ENCODE measurements around the gene HOXA1.
A peak's percentile ranks its signal among the peaks of the same experiment; 100 is the strongest.

Gene HOXA1

GRCh38 chr7:27115221-27116026 lies 19.6 kb upstream of the HOXA1 start (continued):
- TF ChIP-seq, protein P1, sequence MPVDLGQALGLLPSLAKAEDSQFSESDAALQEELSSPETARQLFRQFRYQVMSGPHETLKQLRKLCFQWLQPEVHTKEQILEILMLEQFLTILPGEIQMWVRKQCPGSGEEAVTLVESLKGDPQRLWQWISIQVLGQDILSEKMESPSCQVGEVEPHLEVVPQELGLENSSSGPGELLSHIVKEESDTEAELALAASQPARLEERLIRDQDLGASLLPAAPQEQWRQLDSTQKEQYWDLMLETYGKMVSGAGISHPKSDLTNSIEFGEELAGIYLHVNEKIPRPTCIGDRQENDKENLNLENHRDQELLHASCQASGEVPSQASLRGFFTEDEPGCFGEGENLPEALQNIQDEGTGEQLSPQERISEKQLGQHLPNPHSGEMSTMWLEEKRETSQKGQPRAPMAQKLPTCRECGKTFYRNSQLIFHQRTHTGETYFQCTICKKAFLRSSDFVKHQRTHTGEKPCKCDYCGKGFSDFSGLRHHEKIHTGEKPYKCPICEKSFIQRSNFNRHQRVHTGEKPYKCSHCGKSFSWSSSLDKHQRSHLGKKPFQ (tag by site-specific recombination; IDR thresholded peaks at IDR 0.05): peak; percentile 72
- TF ChIP-seq ZNF26 (tag by site-specific recombination; IDR thresholded peaks at IDR 0.05): no peak
- TF ChIP-seq ZNF488 (tag by site-specific recombination; IDR thresholded peaks at IDR 0.05): peak; percentile 78; the same call in 1 of the 2 replicates
- TF ChIP-seq GLI2 (tag by site-specific recombination; IDR thresholded peaks at IDR 0.05; ENCODE audit: borderline replicate concordance, low read depth): peak; percentile 82; the same call in 1 of the 2 replicates
- TF ChIP-seq WT1 (tag by site-specific recombination; IDR thresholded peaks at IDR 0.05): peak; percentile 84
- no peak for TF ChIP-seq ZNF239 (tag by site-specific recombination; IDR thresholded peaks at IDR 0.05)
- peak; percentile 34; the same call in 1 of the 2 replicates for TF ChIP-seq ZBTB48 (tag by site-specific recombination; IDR thresholded peaks at IDR 0.05)
- TF ChIP-seq ZNF302 (tag by site-specific recombination; IDR thresholded peaks at IDR 0.05; ENCODE audit: low read depth): no peak
- peak; percentile 42; the same call in 1 of the 2 replicates for TF ChIP-seq ZBTB17 (tag by site-specific recombination; IDR thresholded peaks at IDR 0.05)
- TF ChIP-seq MEIS1 (CRISPR knock-in tag; IDR thresholded peaks at IDR 0.05; ENCODE audit: borderline replicate concordance): peak; percentile 92
- peak; percentile 74 for TF ChIP-seq GLIS1 (tag by site-specific recombination; IDR thresholded peaks at IDR 0.05)
- no peak for TF ChIP-seq ZNF571 (tag by site-specific recombination; IDR thresholded peaks at IDR 0.05)
- no peak for TF ChIP-seq ZNF175 (tag by site-specific recombination; IDR thresholded peaks at IDR 0.05)
- TF ChIP-seq ZEB2 (tag by site-specific recombination; IDR thresholded peaks at IDR 0.05): peak; percentile 80
- TF ChIP-seq PRDM1 (tag by site-specific recombination; IDR thresholded peaks at IDR 0.05): peak; percentile 85
- TF ChIP-seq ZBTB6 (tag by site-specific recombination; IDR thresholded peaks at IDR 0.05): no peak
- TF ChIP-seq ZNF768 (tag by site-specific recombination; IDR thresholded peaks at IDR 0.05): no peak
- TF ChIP-seq, protein P2, sequence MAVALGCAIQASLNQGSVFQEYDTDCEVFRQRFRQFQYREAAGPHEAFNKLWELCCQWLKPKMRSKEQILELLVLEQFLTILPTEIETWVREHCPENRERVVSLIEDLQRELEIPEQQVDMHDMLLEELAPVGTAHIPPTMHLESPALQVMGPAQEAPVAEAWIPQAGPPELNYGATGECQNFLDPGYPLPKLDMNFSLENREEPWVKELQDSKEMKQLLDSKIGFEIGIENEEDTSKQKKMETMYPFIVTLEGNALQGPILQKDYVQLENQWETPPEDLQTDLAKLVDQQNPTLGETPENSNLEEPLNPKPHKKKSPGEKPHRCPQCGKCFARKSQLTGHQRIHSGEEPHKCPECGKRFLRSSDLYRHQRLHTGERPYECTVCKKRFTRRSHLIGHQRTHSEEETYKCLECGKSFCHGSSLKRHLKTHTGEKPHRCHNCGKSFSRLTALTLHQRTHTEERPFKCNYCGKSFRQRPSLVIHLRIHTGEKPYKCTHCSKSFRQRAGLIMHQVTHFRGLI (tag by site-specific recombination; IDR thresholded peaks at IDR 0.05): no peak; the same call in 1 of the 2 replicates
- peak; percentile 48 for TF ChIP-seq ZBTB10 (tag by site-specific recombination; IDR thresholded peaks at IDR 0.05)
- TF ChIP-seq ZNF660 (tag by site-specific recombination; IDR thresholded peaks at IDR 0.05): 0 out of 2 replicates have a peak, but pooled peaks have one; percentile 59
- TF ChIP-seq ZBTB20 (tag by site-specific recombination; IDR thresholded peaks at IDR 0.05): peak; percentile 19; the same call in 1 of the 2 replicates
- TF ChIP-seq SETDB1 (IDR thresholded peaks at IDR 0.05; ENCODE audit: insufficient read length, low read length): no peak
- 0 out of 2 replicates have a peak, but pooled peaks have one; percentile 18 for TF ChIP-seq ZNF596 (tag by site-specific recombination; IDR thresholded peaks at IDR 0.05)
- TF ChIP-seq REST (tag by site-specific recombination; IDR thresholded peaks at IDR 0.05): peak; percentile 52; the same call in 1 of the 2 replicates
- TF ChIP-seq ZFHX2 (tag by site-specific recombination; conservative IDR thresholded peaks at IDR 0.05): peak; percentile 96

All from HEK293 (cell line).